Measurements from ENCODE around the gene USP31. TPM values are rescaled to one million over a fixed set of nuclear protein-coding genes. Genes with fewer than 3 reads are reported as not detected.

The USP31 gene
- total RNA-seq, 3 donors from 2014 or later: 6.7 to 40.7 (median 21.0) TPM

DNA sequence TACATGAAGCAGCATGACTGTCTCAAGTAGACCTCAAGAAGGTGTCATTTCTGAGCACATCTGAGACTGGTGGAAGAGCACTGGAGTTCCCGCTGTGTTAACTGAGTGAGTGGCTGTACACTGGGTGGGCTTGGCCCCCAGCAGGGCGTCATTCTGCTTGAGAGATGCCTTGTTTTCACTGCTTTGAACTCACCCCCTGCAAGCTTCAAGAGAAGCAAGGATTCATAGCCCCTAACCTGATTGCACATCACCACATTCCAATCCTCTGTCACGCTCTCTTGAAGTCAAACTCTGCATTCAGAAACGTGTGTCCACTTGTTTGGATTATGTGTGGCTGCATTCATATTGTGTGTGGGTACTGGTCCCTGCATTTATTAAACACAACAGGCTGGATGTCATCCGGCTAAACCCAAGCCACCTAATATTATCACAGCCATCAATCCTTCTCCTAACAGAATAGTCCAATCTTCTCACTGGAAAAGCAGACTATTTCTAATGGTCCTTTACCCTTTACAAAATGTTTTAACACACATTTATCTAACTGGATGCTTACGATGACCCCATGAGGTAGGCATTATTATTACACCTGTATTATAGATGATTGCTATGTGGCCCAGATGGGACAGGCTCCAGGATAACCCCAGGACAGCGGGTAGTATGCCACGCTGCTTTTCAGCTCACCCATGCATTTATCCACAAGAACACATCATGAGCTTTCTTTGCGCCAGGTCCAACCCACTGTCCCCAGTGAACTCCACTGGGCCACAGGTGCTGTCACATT, 76.3 kb downstream of the USP31 start:
- peaks cover 5 to 7% of the 10 kb centered on the region in 2 donors for H3K4me1 ChIP-seq
- H3K27me3 ChIP-seq: no peaks in the 10 kb centered on the region
- no peak overlapping the region for H3K4me3 ChIP-seq
- intact Hi-C loops (cut with DNase I; ENCODE audit: low total_unique reads): no loop called here
- peaks cover 12% of the 10 kb centered on the region for H3K36me3 ChIP-seq
- no peaks in the 10 kb centered on the region for H3K9me3 ChIP-seq
- H3K27ac ChIP-seq: peak overlapping the region; percentile 56 to 74
- DNase-seq (ENCODE audit: low spot score in 2 of 2): peak in 1 of 2 donors; percentile 47
- TF ChIP-seq, protein P1, sequence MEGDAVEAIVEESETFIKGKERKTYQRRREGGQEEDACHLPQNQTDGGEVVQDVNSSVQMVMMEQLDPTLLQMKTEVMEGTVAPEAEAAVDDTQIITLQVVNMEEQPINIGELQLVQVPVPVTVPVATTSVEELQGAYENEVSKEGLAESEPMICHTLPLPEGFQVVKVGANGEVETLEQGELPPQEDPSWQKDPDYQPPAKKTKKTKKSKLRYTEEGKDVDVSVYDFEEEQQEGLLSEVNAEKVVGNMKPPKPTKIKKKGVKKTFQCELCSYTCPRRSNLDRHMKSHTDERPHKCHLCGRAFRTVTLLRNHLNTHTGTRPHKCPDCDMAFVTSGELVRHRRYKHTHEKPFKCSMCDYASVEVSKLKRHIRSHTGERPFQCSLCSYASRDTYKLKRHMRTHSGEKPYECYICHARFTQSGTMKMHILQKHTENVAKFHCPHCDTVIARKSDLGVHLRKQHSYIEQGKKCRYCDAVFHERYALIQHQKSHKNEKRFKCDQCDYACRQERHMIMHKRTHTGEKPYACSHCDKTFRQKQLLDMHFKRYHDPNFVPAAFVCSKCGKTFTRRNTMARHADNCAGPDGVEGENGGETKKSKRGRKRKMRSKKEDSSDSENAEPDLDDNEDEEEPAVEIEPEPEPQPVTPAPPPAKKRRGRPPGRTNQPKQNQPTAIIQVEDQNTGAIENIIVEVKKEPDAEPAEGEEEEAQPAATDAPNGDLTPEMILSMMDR (IDR thresholded peaks at IDR 0.05): no peak
- TF ChIP-seq POLR2AphosphoS5 (IDR thresholded peaks at IDR 0.05): no peak
- TF ChIP-seq POLR2A (IDR thresholded peaks at IDR 0.05): no peak

DNA sequence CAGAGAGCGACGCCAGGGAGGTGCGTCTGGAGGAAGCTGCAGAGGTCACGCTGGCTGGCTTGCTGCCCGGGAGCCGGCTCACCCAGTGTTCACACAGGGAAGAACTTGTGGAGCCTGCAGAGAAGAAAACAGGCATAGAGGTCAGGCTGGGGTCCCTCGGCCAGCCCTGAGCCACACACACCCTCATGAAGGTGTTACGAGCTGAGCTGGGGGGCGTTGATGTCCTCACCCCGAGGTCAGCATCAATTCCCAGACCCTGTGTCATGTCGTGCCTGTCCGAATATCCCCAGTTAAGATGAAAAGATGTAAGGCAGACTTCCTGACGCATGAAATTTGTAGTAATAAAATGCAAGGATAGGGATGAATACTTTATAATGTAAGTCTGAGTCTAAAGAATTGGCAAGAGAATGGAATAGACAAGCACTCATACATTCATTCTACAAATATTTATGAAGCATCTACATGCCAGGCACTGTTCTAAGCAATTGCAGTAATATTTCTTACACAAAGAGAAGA, 77.1 kb downstream of the USP31 start:
- no peak for TF ChIP-seq POLR2AphosphoS5 (IDR thresholded peaks at IDR 0.05)
- no peak for TF ChIP-seq POLR2A (IDR thresholded peaks at IDR 0.05)
- TF ChIP-seq, protein P1 (IDR thresholded peaks at IDR 0.05): no peak
- peak; percentile 59 to 66 for DNase-seq (ENCODE audit: low spot score in 2 of 2)
- H3K27ac ChIP-seq: peak overlapping the region; percentile 56 to 74
- H3K9me3 ChIP-seq: no peaks in the 10 kb centered on the region
- H3K27me3 ChIP-seq: no peaks in the 10 kb centered on the region
- peaks cover 12% of the 10 kb centered on the region for H3K36me3 ChIP-seq
- intact Hi-C loops (cut with DNase I; ENCODE audit: low total_unique reads): no loop called here
- H3K4me3 ChIP-seq: no peak overlapping the region
- H3K4me1 ChIP-seq: peaks cover 5 to 7% of the 10 kb centered on the region in 2 donors

- intact Hi-C loops (cut with DNase I; ENCODE audit: low total_unique reads): no loop called here
- Histone ChIP-seq H3K4me1 (peaks cover 5 to 7% of the 10 kb centered on the region in 2 donors), H3K27me3 (no peaks in the 10 kb centered on the region), H3K4me3 (no peak overlapping the region), H3K36me3 (peaks cover 12% of the 10 kb centered on the region), H3K9me3 (no peaks in the 10 kb centered on the region), H3K27ac (peak overlapping the region; percentile 56 to 74)
- DNase-seq (ENCODE audit: low spot score in 2 of 2): peak in 1 of 2 donors; percentile 48
- TF ChIP-seq, protein P1 (IDR thresholded peaks at IDR 0.05): no peak
- peak in 1 of 3 donors; percentile 15 for TF ChIP-seq POLR2AphosphoS5 (IDR thresholded peaks at IDR 0.05)
Measured at GRCh38 chr16:23071196-23072083, 77.8 kb downstream of the USP31 start.

DNA sequence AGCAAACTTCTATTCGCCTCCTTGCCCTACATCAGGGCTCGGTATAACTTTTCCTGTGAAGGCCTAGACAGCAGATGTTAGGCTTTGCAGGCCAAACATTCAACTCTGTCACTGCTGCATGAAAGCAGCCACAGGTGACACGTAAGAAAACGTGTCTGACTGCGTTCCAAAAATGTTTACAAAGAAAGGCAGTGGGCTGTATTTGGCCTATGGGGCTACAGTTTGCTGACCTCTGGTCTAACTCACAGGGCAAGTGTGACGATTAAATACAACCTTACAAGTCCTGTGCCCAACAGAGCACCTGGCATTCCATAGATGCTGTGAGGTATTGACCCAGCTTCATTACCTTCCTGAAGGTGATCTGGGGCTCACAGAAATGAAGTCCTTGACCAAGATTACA, 79.4 kb downstream of the USP31 start:
- peak overlapping the region in 1 of 2 donors; percentile 11 for H3K27ac ChIP-seq
- no peaks in the 10 kb centered on the region for H3K9me3 ChIP-seq
- intact Hi-C loops (cut with DNase I; ENCODE audit: low total_unique reads): loop anchor here (5.0 kb wide), 1 partner anchor 302 kb away; no protein-coding TSS in a partner anchor
- H3K4me1 ChIP-seq: peaks cover 5 to 7% of the 10 kb centered on the region in 2 donors
- peaks cover 12% of the 10 kb centered on the region for H3K36me3 ChIP-seq
- no peaks in the 10 kb centered on the region for H3K27me3 ChIP-seq
- TF ChIP-seq POLR2AphosphoS5 (IDR thresholded peaks at IDR 0.05): no peak
- TF ChIP-seq, protein P1 (IDR thresholded peaks at IDR 0.05): no peak
- TF ChIP-seq POLR2A (IDR thresholded peaks at IDR 0.05): no peak
- no peak overlapping the region for H3K4me3 ChIP-seq
- no peak for DNase-seq (ENCODE audit: low spot score in 2 of 2)
